Measurements from ENCODE around the gene KLRF2.
"Not testable (repeated sequence)": the region's sequence is repeated elsewhere in the genome, so short reads cannot be mapped to it uniquely, and the experiment has no call there.

Gene KLRF2, protein sequence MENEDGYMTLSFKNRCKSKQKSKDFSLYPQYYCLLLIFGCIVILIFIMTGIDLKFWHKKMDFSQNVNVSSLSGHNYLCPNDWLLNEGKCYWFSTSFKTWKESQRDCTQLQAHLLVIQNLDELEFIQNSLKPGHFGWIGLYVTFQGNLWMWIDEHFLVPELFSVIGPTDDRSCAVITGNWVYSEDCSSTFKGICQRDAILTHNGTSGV

DNA sequence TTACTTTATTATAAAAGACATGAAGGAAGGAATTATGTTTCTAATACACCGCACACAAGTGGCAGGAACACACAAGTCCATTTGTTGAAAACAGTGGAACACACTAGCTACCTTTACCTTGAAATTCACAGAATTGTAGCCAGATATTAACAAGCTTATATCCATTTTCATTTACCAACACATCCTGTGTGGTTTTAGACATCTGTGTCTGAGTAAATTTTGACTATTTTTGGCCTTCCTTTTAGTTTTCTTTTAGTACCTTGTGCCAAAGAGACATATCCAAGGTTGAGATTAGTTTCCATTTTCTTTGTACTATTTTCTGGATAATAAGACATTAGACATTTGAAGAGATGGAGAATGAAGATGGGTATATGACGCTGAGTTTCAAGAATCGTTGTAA, at the start of gene KLRF2:
Gene KLRF2 (plus strand): TSS at position 244 of the 400 bp plus-strand sequence. CDS start 107 bp downstream, at position 351.
- DNase-seq = no peak

DNA sequence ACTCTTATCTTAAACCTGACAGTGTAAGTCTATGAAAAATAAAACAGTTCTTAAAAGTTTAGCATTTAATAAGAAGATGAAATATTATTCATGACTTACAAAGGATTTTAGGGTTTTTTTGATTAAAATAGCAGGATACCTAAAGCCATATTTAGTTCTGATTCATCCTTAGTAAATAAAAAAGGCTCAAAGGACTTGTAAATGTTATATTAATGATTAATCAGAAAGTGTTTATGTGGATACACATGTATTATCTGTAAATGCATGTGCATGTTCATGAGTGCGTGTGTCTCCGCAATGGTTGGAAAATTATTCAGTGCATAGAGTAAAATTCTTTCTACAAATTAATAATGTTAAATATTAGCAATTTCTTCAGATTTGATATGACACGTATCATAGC, 49.6 kb upstream of the KLRF2 start:
- no peak for DNase-seq

DNA sequence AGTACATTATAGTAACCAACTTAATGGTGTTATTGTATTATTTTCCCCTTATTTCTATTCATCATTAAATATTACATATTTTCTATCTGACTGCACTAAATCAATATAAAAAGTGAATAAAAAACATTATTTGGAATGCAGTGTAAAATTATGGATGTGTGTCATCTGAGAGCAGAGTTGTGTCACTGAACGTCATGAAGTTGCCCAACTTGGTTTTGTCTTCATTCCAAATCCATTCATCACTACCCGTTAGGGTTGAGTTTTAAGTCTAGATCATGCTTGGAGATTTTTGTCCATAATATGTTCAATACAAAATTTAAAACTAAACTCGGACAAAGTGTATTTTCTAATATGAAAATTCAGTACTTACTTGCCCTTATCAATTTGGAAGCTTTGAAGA, 37.9 kb upstream of the KLRF2 start:
- no peak for DNase-seq

DNA sequence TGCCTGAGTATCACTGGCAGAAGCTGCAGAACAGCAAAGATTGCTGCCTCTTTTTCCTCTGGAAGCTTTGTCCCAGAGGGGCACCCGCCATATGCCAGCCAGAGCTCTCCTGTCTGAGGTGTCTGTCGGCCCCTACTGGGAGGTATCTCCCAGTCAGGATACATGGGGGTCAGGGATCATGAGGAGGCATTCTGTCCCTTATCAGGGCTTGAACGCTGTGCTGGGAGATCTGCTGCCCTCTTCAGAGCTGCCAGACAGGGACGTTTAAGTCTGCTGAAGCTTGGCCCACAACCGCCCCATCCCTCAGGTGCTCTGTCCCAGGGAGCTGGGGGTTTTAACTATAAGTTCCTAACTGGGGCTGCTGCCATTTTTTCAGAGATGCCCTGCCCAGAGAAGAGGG, 32.4 kb upstream of the KLRF2 start:
- DNase-seq = no peak

DNA sequence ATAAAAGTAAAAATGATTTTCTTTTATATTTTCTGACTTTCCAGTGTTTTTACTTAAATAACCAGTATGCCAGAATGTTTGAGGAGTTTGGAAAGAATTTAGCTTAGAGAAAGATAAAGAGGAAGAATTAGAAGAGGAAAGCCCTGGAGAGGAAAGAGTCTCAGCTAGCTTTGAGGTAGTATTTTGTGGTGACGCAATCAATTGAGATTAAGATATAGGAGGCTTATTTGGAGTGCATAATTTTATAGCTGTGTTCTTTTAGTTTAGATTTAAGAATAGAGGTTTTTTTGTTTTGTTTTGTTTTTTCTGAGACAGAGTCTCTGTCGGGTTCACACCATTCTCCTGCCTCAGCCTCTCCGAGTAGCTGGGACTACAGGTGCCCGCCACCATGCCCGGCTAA, 30.2 kb upstream of the KLRF2 start:
- DNase-seq = no peak

DNA sequence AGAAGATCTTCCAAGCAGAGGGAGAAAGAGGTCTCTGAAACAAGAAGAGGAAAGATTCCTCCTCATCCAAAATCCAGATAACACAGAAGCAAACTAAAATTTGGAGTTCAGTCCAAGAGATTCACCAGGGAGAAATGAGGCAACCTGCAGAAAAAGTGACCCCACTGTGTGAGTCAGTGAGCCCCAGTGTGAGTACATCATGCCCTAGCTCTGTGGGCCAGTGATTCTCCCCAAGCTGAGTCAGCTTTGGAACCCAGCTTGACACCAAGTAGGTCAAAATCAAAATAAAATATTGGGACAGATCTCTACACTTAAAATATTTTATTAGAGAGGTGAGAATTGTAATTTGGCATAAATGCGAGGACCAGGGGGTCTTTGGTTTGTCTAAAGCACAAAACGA, 29.4 kb upstream of the KLRF2 start:
- DNase-seq = no peak

DNA sequence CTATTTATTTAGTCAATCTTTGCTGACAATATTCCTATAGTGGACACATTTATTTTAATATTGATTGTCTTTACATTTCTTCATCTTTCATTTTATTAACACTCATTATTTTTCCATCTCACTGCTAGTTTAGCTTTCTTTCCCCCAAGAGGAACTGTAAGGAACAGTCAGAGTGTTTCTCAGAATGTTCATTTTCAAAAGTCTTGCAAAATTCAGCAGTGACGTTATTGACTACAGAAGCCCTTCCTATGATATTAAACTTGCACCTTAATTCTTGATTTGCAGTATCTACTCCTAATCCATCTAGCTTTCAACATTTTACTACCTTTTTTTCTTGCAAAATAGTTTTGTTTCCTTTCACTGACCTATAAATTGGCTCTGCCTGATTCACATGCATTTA, 25.1 kb upstream of the KLRF2 start:
- DNase-seq = no peak

DNA sequence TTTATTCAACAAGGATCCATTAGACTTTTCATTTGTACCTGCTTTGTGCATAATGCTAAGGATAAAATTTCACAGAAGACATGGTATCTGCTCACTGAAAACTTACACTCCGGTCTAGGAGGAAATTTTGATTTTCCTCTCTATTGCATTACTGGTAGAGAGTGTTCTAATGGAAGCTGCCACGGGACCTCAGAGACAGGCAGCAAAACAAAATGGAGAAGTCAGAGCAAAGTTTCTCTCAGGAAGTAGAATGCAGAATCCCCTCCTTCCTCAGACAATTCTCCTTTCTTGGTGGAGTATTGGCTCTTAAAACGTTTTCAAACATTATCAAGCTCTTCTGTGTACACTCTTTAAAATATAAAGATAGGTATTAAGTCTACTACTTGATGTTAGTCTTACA, 24.4 kb upstream of the KLRF2 start:
- DNase-seq = no peak

DNA sequence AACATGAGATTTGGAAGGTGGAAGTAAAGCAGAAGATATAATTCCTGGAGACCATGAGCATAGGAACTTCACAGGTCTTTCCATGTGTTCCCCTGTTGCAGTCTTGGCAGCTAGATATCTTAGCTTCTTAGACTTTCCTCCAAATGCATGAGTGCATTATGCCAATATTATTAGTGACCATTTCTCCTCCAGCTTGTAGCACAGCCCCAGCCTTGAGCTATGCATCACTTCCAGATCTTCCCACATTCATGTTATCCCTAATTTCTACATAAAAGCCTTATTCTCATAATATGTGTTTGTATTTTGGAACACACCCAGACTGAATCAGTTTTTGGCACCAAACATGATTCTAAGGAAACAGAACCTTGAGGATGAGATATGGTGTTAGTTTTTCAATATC, 23.2 kb upstream of the KLRF2 start:
- no peak for DNase-seq

DNA sequence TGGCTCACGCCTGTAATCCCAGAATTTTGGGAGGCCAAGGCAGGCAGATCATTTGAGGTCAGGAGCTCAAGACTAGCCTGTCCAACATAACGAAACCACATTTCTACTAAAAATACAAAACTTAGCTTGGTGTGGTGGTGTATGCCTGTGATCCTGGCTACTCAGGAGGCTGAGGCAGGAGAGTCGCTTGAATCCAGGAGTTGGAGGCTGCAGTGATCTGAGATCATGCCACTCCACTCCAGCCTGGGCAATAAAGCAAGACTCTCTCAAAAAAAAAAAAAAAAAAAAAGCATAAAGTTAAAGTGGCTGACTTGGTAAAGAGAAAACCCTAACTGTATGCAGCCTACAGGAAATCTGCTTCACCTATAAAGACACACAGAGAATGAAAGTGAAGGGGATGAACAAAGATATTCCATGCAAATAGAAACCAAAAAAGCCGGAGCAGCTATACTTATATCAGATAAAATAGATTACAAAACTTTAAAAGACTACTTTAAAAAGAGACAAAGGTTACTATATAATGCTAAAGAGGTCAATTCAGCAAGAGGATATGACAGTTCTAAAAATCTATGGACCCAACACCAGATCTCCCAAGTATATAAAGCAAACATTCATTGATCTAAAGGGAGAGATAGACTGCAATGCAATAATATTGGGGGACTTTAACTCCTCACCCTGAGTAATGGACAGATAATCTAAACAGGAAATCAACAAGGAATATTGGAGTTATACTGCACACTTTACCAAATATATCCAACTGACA, 16.2 kb upstream of the KLRF2 start:
- DNase-seq = peak in 1 of 2 donors; percentile 44

DNA sequence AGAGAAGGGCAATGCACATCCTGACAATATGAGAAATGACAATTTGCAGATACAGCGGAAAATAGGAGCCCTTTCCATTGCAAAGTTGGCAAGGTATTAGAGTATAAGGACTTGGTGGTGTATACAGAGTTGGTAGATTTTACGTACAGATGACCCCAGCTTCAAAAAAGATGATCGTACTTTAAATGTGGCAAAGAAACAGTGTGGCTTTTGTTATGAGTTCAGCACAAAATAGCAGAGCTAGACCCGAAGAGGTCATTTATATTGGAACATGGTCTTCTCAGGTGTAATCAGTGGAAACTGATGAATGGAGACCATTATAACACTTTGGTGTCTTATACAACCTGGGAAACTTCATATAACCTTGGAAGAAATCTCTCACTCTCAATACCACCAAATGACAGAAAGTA, 14.4 kb upstream of the KLRF2 start:
- DNase-seq = no peak

DNA sequence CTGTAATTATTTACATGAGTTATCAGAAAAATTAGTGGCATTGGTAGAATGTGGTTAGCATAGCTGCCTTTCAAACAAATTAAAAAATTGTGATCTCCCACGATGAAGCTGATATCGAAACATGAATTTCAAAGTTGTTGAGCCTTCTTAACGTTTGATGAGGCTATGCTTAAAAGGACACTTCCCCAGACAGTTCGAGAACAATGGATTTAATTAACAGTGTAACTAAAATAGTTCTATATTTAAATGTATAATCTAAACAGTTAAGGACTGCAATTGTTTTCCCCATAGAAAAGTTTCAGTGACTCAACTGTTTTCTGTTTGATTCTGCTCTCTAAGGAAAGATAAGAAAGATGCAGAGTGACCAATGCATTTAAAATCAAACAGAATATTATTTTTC, 13.8 kb upstream of the KLRF2 start:
- DNase-seq = no peak

DNA sequence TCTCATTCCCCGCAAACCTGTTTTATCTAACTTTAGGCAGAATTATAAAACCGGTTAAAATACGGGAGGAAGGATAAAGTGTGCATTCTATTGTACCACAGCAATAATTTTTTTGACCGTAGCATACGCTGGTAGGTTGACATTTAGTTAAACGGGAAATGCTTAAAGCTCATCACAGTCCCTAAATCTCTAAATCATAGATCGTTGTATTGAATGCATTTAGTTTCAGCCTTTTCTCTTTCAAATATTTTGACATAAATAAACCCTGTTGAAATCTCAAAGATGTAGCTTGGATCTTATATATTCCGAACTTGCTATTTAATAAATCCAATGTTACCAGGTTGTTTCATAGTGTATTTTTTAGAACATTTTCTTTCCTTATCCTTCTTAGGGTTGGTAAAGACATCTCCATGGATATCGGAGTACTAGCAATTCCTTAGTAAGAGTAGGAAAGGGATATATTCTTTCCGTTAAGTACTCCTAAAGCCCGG, 12.9 kb upstream of the KLRF2 start:
- DNase-seq = peak in 1 of 2 donors; percentile 45

DNA sequence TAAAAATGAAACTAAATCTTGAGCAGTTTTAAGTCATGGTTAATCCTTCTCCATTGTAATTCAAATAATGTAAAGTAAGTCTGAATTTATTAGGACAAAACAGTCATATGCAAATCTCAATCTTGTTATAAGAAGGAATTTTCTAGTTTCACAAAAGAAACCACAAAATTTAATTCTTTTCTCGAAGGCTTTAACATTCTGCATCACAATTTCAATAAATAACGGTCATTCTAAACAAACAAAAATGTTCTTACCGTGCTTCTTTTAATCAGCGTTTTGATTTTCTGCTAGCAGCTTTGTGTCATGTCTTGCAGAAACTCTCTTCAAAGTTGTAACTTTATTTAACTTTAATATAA, 12.4 kb upstream of the KLRF2 start:
- DNase-seq = no peak

DNA sequence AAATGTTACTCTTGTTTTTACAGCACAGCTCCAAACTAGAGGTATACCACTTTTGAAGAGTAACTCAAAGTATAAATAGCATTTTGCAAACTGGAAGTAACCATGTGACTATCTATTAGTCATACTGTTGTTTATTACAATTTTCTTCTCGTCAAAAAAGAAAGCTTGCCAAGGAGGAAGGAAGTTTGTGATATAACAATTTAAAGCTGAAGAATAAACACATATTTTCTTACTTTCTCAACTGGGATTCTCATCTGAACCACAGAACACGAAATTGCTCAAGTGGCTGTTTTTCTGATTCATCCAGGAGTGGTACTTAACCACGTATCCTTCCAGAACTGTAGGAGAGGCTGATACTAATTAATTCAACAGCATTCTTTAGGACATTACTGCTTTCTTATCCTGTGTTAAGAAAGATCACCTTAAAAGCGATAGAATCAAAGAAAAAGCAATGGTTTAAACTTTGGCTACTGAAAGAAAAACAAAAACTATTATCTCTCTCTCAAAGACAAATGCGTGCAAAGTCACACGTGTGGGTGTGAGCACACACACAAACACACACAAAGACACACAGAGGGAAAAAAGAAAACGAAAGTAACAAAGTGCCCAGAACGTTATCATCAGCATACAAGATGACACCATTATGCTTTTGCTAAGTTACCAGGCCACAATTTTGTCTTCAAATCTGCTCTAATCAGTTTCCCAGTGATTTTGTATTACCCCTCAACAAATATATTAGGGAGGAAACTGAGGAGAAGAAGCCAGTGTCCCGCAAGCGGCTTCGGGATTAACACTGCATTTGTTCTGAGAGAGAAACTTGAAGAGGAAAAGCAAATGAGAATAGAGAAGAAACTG, 11.8 kb upstream of the KLRF2 start, which contains the start of gene CLEC2B:
Gene CLEC2B (minus strand): TSS at position 48 of the 855 bp plus-strand sequence.
- peak; percentile 31 to 79 for DNase-seq

DNA sequence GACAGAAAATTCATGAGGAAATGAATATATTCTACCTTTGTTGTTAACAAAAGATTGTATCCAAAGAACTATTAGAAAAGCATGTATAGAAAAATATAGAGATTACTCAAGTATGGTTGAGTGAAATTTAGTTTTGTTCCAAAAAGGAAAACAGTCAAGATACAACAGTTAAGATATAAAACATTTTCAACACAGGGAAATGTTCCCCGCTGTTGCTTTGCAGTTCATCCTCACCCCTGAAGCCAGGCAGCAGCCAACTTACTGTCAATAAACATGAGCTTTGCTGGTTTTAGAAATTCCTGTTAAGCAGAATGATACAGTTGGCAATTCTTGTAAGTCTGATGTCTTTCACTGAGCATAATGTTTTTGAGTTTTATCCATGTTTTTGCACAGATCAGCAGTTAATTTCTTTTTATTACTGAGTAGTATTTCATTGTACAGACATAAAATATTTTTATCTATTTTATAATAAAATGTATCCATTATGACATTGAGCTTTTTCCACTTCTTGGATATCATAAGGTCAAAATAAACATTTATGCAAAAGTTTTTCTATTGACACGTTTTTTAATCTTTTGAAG, 10.9 kb upstream of the KLRF2 start:
- peak in 1 of 2 donors; percentile 53 for DNase-seq

DNA sequence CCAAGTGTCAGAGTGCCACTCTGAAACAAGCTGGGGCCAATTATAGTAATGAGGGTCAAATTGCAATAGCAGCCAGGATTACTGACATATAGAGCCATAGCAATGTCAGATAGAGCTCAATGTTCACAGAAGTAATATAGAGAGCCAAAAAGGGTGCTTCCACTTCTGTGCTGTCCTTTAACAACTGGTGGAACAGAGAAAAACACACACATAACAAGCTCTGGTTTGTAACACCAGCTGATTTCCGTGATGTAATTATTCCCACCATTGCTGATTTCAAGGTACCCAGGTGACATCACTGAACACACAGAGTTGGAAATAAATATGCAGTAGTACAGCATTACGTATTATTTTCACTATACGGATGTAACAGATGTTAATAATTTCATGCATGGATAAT, 9.1 kb upstream of the KLRF2 start:
- no peak for DNase-seq

DNA sequence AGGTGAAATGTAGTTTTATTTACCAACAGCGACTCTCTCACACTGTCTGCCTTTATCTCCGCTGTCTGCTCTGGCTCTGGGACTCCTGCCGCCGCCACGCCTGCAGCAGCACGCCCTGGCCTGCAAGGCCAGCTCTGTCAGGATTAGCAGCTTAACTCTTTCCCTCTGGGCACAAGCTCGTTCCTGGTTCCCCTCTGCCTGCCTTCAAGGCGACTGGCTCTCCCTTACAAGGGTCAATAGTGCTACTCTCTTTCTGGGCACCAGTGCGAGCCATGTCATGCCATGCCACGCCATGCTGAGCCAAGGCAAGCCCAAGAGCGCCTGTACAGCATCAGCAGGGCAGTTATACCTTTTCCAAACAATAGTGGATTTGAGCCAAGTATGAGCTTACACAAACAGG, 8.5 kb upstream of the KLRF2 start:
- DNase-seq = no peak

DNA sequence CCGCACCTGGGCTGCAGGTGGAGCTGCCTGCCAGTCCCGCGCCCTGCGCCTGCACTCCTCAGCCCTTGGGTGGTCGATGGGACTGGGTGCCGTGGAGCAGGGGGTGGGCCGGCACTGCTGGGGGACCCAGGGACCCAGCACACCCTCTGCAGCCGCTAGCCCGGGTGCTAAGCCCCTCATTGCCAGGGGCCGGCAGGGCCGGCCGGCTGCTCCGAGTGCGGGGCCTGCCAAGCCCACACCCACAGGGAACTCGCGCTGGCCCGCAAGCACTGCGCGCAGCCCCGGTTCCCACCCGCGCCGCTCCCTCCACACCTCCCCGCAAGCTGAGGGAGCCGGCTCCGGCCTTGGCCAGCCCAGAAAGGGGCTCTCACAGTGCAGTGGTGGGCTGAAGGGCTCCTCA, 5.2 kb upstream of the KLRF2 start:
- not testable (repeated sequence) for DNase-seq

DNA sequence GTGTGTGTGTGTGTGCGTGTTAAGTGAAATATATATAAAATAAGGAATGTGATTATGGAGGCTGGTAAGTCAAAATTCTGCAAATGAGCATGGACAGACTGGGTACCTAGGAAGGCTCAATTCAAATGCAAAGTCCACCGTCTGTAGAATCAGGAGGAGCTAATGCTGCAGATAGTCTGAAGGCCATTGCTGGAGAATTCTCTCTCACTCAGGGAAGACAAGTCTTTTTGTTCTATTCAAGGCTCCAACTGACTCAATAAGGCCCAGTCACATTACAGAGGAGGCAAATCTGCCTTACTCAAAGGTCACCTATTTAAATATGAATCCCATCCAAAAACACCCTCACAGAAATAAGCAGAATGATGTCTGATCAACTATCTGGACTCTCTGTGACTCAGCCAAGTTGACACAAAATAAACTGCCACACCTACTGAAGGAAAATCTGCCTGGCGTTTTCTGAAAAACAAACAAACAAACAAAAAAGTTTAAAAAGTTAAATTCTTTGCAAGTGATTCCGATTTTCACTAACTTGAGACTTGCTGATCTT, 684 bp upstream of the KLRF2 start:
- no peak for DNase-seq

DNA sequence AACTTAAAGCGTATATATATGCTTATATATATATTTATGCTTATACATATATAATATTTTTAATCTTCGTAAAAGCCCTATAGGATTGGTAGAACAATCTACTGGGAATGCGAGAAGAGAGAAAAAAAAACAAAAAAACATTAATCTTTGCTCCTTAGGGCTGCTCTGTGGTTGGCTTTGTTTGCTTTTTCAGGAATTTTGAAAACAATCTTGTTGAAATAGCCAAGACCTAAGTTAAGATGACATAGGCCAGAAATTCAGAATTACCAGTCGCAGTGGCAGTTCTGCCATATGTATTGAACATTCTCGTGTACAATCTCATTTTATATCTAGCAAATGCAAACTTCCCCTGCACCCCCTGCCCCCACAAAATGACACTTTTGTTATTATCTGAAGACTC, 699 bp downstream of the KLRF2 start:
- no peak for DNase-seq

DNA sequence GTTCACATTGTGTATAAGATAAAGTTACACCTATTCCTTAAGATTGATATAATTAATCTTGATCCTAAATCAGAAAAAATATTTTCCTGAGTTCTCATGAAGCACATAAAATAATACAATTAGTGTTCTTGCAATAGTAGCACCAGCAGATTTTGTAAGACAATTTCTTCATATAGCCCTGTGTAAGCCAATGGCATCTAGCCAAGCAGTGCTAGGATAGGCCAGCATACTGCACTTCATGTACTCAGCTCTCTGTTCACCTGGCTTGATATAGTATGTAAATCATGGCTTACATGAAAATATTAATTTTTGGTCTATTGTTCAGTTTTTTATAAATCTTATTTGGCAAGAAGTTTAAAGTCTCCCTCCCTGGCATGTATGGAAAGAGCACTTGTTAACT, 1.9 kb downstream of the KLRF2 start:
- no peak for DNase-seq
